ENCODE results near the gene BRAF. TPM values are rescaled to one million over a fixed set of nuclear protein-coding genes. Genes with fewer than 3 reads are reported as not detected.
"Not testable (repeated sequence)": the region's sequence is repeated elsewhere in the genome, so short reads cannot be mapped to it uniquely, and the experiment has no call there.

The BRAF gene
- total RNA-seq, 1 experiment from 2014 or later = 6.5 TPM

DNA sequence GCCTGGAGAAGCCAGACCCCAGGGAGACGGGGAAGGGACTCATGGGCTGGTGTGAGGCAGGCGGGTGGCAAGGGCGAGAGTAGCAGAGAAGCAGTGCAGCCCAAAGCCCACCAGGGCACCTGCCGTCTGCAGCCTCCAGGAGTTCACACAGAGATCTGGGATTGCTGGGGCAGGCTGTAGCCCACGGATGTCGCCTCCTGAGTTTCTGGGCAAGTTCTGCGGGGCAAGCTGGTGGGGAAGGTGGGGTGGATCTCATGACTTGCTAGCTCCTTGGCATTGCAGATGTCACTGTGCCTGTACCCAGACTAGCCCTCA lies 246.0 kb downstream of the BRAF start:
- in situ Hi-C loops (cut with HindIII; ENCODE audit: low pct_unique_long_range_greater_than_20kb, low sequenced_read_pairs) = no loop called here

DNA sequence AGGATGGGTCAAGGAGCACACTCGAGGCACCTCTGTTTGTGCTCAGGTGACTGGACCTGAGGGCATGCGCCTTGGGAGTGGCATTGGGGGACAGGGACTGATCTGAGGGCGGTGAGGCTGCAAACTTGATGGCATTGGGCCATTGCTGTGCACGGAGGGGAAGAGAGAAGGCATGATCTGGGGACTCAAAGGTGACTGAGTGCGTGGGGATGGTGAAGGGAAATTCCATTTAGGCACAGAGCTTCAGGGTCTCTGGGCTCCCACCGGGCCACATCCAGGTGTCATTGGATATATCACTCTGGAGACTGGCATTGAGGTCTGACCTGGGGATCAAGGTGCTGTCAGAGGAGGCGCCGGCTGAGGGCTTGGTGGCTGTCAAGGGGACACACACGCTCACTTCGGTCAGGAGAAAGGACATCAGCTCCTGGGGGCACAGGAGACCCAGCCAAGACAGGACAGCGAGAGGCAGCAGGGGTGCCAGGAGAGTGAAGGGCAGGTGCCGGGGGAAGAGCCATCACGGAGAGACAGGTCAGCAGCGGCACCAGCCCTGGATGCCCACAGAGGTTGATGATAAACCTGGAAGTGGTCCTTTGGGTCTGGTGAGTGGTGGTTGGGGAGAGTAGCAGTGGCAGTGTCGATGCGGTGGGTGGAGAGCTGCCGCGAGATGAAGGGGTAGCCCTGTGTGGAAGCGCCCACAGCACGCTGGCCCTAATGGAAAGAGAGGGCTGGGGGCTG lies 246.5 kb downstream of the BRAF start:
- in situ Hi-C loops (cut with HindIII; ENCODE audit: low pct_unique_long_range_greater_than_20kb, low sequenced_read_pairs) = no loop called here
- no peak for DNase-seq (ENCODE audit: low read depth)

More for the DNA sequence above, 246.0 kb downstream of the BRAF start:
- DNase-seq (ENCODE audit: low read depth) = no peak

DNA sequence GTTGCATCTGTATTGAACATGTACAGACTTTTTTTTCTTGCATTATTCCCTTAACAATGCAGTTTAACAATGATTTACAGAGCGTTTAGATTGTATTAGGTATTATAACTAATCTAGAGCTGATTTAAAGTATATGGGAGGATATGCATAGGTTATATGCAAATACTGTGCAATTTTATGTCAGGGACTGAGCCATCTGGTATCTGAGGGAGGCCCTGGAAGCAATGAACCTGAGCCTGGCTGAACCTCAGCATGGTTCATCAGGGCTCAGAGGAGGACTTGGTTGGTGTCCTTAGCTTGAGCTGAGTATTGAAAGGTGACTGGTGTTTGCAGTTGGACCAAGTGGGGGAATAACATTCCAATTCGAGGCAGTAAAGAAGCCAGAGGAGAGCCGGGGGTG lies 247.2 kb downstream of the BRAF start:
- in situ Hi-C loops (cut with HindIII; ENCODE audit: low pct_unique_long_range_greater_than_20kb, low sequenced_read_pairs) = no loop called here
- DNase-seq (ENCODE audit: low read depth) = no peak

DNA sequence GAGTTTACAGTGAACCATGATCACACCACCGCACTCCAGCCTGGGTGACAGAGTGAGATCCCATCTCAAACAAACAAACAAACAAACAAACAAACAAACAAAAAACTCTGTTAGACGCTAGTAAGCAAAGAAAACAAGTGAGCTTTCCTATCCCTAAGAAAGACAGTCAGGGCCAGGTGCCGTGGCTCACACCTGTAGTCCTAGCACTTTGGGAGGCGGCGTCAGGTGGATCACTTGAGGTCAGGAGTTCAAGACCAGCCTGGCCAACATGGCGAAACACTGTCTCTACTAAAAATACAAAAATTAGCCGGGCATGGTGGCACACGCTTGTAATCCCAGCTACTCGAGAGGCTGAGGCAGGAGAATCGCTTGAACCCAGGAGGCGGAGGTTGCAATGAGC lies 247.8 kb downstream of the BRAF start:
- in situ Hi-C loops (cut with HindIII; ENCODE audit: low pct_unique_long_range_greater_than_20kb, low sequenced_read_pairs) = not testable (repeated sequence)

DNA sequence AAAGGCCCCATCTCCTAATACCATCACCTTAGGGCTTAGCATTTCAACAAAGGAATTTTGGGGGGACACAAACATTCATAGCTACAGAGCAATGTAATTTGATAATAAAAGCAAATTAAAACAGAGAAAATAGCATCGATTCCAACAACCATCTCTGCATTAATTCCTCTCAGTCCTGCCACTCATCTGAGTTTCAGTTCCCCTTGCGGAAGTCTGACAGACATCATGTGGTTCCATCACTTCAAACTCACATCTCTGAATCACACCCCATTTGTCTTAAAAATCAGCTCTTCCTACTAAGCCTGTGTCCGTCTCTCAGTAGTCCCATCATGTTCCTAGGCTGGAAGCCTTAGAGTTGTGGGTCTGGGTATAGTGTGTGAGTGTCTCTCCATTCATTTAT lies 248.4 kb downstream of the BRAF start:
- in situ Hi-C loops (cut with HindIII; ENCODE audit: low pct_unique_long_range_greater_than_20kb, low sequenced_read_pairs) = no loop called here
- DNase-seq (ENCODE audit: low read depth) = no peak

More for the DNA sequence above, 247.8 kb downstream of the BRAF start:
- not testable (repeated sequence) for DNase-seq (ENCODE audit: low read depth)

DNA sequence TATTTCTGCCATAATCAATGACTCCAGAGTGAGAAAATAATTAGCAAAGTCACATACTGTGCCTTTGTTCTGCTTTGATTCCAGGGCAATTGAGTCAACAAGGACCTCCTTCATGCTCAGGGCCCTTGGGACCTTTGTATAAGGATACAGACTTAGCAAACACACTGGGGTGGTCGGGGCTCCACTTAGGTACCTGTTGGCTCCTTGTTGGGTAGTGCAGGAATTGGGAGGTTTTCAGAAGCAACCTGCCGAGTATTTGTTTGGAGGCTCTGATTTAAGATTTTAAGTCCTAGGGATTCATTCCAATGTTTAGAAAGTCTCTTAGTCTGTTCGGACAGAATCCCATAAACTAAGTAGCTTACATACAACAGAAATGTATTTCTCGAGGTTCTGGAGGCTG lies 249.0 kb downstream of the BRAF start:
- in situ Hi-C loops (cut with HindIII; ENCODE audit: low pct_unique_long_range_greater_than_20kb, low sequenced_read_pairs) = no loop called here
- no peak for DNase-seq (ENCODE audit: low read depth)

DNA sequence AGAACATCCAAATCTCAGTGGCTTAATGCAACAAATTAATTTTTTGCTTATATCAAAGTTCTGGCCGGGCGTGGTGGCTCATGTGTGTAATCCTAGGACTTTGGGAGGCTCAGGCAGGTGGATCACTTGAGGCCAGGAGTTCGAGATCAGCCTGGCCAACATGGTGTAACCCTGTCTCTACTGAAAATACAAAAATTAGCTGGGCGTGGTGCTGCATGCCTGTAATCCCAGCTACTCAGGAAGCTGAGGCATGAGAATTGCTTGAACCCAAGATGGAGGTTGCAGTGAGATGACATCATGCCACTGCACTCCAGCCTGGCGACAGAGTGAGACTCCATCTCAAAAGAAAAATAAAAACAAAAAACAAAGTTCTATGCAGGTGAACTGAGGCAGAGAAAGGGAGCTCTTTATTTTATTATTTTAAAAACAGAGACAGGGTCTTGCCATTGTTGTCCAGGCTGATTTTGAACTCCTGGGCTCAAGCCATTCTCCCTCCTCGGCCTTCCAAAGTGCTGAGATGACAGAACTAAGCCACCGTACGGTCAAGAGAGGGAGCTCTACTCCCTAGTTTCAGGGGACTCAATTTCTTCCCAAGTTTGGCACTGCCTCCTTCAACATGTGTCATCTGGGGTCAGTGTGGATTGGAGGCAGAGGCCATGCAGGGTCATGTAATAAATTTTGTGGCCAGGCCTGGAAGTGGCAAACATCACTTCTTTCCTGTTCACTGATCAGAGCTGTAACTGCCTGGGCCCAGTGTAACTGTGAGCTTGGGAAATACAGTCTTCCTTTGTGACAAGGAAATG lies 249.6 kb downstream of the BRAF start:
- peak; percentile 76 for DNase-seq (ENCODE audit: low read depth)
- in situ Hi-C loops (cut with HindIII; ENCODE audit: low pct_unique_long_range_greater_than_20kb, low sequenced_read_pairs) = no loop called here

DNA sequence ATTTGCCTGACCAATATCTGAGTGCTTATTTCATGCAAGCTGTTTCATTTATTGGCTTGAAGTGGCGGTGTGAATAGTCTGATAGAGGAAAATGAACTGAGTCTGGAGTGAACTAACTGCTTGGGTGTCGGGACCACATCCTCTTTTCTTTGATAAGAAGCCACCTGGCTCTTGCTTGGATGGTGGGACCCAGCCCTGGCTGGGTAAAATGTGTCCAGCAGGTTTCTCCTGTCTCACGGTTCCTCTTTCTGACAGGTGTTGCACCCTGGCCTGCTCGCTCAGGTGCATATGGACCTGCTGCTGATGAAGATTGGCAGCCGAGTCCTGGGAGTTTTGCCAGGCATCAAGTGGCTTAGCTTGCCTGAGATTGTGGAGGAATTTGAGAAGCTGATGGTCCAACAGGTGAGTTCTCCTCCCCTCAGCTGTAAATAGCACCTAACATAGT lies 250.4 kb downstream of the BRAF start:
- no peak for DNase-seq (ENCODE audit: low read depth)
- in situ Hi-C loops (cut with HindIII; ENCODE audit: low pct_unique_long_range_greater_than_20kb, low sequenced_read_pairs) = no loop called here

DNA sequence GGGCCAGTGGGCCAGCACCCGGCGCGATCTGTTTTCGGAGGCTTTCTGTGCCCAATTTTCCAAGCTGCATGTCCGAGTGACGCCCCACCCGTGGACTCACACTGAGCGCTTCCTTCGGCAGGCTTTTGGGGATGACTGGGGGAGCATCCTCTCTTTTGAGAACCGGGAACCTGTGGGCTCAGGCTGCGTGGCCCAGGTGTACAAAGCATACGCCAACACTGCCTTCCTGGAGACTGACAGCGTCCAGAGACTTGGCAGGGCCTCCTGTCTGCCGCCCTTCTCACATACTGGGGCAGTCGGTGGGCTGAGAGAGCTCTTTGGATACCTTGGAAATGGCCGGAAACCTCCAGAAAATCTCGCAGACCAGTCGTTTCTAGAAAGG lies 251.0 kb downstream of the BRAF start:
- no peak for DNase-seq (ENCODE audit: low read depth)
- in situ Hi-C loops (cut with HindIII; ENCODE audit: low pct_unique_long_range_greater_than_20kb, low sequenced_read_pairs) = no loop called here

DNA sequence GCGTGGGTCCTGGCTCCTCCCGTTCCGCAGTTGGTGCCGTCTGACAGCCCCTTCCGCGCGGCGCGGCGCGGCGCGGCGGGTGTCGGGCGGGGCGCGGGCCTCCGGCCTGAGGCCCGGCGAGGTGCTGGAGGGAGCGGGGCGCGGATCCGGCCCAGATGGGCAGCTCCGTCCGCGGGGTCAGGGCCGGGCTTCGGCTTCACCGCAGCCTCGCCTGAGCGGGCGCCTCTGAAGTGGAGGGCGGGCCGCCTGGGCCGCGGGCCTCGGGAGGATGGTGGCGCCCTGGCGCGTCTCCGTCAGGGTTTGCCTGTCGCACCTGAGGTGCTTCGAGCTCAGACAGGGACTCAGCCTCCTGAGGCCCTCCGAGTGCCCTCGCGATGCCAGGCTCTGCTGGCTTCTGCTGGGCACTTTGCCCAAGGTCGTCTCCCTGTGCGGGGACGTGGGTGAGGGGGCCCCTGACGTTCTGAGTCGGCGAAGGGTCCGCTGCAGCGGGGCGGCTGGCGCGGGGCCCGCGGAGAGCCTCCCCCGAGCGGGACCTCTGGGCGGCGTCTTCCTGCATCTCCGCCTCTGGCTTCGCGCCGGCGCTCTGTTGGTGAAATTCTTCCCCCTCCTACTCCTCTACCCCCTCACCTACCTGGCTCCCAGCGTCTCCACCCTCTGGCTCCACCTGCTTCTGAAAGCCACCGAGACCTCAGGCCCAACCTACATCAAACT lies 251.5 kb downstream of the BRAF start:
- DNase-seq (ENCODE audit: low read depth) = peak; percentile 64
- in situ Hi-C loops (cut with HindIII; ENCODE audit: low pct_unique_long_range_greater_than_20kb, low sequenced_read_pairs) = no loop called here

DNA sequence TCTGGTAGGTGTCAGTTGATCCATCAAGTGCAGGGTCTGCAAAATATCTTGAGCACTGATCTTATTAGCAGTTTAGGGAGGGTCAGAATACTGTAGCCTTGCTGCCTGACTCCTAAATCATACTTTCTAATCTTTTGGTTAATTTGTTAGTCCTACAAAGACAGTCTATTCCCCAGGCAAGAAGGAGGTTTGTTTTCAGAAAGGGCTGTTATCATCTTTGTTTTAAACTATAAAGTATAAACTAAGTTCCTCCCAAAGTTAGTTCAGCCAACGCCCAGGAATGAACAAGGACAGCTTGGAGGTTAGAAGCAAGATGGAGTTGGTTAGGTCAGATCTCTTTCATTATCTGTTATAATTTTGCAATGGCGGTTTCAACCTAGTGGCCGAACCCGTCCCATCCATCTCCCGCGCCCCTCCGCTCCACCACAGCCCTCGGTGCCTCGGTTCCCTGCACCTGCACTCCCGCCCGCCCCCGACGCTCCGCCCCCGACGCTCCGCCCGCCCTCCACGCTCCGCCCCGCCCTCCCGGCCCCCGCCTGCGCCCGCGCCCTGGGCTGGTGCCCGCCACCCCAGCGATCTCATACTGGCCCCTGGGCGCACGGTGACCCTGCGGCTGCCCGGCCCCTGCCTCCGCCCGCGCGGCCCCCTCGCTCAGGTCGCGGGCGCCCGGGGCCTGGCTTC lies 252.2 kb downstream of the BRAF start, which contains the start of gene ADCK2:
Gene ADCK2 (plus strand): TSS at position 564 of the 681 bp plus-strand sequence. CDS start 386 bp downstream, outside the sequence.
- no peak for DNase-seq (ENCODE audit: low read depth)
- in situ Hi-C loops (cut with HindIII; ENCODE audit: low pct_unique_long_range_greater_than_20kb, low sequenced_read_pairs) = no loop called here

DNA sequence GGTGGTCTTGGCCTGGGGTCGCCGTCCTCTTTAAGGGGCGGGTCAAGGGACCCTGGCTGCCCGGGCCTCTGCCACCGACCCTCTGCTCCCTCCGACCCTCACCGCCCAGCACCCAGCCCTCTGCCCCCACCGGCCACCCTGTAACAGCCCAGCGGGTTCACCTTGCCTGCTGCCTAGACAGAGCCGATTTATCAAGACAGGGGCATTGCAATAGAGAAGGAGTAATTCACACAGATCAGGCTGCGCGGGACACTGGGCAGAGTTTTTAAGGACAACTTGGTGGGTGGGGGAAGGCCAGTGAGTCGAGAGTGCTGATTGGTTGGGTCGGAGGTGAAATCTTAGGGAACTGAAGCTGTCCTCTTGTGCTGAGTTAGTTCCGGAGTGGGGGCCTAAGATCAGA lies 252.8 kb downstream of the BRAF start:
- no peak for DNase-seq (ENCODE audit: low read depth)
- in situ Hi-C loops (cut with HindIII; ENCODE audit: low pct_unique_long_range_greater_than_20kb, low sequenced_read_pairs) = no loop called here

DNA sequence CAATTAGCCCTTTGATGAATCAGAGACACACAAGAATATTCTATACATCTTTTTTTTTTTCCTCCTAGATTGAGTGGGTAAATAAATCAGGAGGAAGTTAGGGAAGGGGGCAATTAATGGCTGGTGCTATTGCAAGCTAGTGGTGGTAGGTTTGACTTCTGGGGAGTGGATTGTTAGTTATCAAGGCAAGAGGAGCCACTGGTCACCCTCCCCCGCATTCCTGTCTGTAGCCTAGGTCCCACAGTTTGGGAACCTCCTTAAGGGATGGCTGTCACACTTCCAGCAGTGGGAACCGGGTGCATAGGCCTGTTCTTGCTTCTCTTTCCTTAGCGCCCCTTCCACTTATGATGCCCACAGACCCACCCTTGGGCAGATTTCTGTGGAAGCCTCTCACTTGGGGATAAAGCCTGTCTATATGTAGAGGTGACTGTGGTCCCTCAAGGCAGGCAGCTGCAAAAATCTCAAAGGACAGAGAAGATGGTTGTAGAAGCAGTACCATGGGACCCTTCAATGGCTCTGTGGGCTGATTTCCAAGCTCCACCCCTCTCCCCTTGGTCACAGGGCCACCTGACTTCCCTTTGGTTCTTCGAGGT lies 254.3 kb downstream of the BRAF start:
- DNase-seq (ENCODE audit: low read depth) = no peak
- in situ Hi-C loops (cut with HindIII; ENCODE audit: low pct_unique_long_range_greater_than_20kb, low sequenced_read_pairs) = no loop called here

DNA sequence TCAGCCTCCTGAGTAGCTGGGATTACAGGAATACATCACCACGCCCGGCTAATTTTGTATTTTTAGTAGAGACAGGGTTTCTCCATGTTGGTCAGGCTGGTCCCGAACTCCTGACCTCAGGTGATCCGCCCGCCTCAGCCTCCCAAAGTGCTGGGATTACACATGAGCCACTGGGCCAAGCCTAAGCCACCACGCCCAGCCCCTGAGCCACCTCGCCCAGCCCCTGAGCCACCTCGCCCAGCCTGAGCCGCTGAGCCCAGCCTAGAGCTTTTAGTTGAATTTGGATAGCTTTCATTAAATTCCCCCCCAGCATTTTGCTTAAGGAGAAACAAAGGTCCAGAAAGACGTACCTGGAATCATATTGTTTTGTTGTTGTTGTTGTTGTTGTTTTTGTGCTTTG lies 254.9 kb downstream of the BRAF start:
- in situ Hi-C loops (cut with HindIII; ENCODE audit: low pct_unique_long_range_greater_than_20kb, low sequenced_read_pairs); DNase-seq (ENCODE audit: low read depth): not testable (repeated sequence)

DNA sequence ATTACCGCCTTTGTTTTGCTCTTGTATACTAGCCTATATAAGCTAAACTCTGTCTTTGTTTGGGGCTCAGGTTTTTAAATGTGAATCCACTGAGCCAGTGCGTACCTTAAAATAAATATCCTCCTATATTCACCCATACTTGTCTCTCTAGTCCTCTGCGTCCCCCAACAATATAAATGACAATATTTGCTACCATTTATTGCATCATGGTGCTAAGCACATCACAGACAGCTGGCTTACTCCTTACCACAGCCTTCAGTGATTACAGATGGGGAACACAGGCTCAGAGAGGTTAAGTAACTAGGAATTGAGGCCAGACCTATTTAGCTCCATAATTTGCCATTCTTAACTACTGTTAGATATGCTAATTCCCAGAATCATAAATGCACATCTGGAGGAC lies 255.4 kb downstream of the BRAF start:
- DNase-seq (ENCODE audit: low read depth) = no peak
- in situ Hi-C loops (cut with HindIII; ENCODE audit: low pct_unique_long_range_greater_than_20kb, low sequenced_read_pairs) = no loop called here
